ENCODE data around the gene GFI1B.

Gene GFI1B

GRCh38 chr9:132978451-132979131 lies at the start of gene GFI1B:
Gene GFI1B, plus strand, starts transcription at chr9:132978694. Its CDS starts 7,985 bp downstream, at chr9:132986679.
- DNase-seq (ENCODE audit: low read depth): no peak
- peaks cover 68% of the 10 kb centered on the region for H3K27me3 ChIP-seq (replicated peaks; ENCODE audit: control insufficient read depth, insufficient read depth, low read length)
- no peaks in the 10 kb centered on the region for H3K36me3 ChIP-seq (ENCODE audit: control insufficient read depth, insufficient read depth, low read length, severe bottlenecking)
- H3K4me3 ChIP-seq (ENCODE audit: low read length): no peak within 1 kb of the TSS
- H3K9ac ChIP-seq (ENCODE audit: low read length): no peak within 1 kb of the TSS
- peaks cover 9% of the 10 kb centered on the region for H3K4me1 ChIP-seq (ENCODE audit: control insufficient read depth, insufficient read depth, low read length)
- H3K9me3 ChIP-seq (ENCODE audit: control insufficient read depth, low read length): no peaks in the 10 kb centered on the region

DNA sequence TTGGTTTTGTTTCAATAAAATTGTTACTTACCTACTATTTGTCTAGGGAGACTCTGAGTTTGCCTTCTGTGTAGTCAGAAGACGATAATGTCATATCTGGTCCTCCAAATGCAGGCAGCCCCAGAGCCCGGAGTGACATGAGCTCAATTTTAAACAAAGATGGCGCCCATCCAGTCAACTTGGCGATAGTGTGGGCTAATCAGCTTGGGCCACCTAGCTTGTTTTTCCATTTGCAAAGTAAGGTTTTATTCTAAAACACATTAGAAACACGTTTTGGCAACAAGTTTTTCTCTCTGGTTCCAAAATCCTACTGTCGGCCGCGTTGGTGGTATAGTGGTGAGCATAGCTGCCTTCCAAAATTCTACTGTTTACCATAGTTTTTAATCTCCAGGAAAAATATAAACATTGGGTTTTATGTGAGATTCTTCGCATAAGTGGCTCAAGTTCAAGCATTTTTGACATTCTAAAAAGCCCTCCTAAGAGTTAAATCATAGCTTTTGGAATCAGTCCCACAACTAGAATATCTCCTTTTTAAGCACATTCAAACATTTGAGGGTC lies 47.2 kb upstream of the GFI1B start:
- Histone ChIP-seq H3K4me1 (ENCODE audit: control insufficient read depth, insufficient read depth, low read length) (no peaks in the 10 kb centered on the region), H3K36me3 (ENCODE audit: control insufficient read depth, insufficient read depth, low read length, severe bottlenecking) (peaks cover 48% of the 10 kb centered on the region), H3K9ac (ENCODE audit: low read length) (no peak overlapping the region), H3K4me3 (ENCODE audit: low read length) (no peak overlapping the region), H3K9me3 (ENCODE audit: control insufficient read depth, low read length) (no peaks in the 10 kb centered on the region), H3K27me3 (replicated peaks; ENCODE audit: control insufficient read depth, insufficient read depth, low read length) (no peaks in the 10 kb centered on the region)
- DNase-seq (ENCODE audit: low read depth): no peak

GRCh38 chr9:132935026-132935425 lies 43.5 kb upstream of the GFI1B start:
- DNase-seq (ENCODE audit: low read depth): no peak
- Histone ChIP-seq H3K27me3 (replicated peaks; ENCODE audit: control insufficient read depth, insufficient read depth, low read length) (no peaks in the 10 kb centered on the region), H3K4me3 (ENCODE audit: low read length) (no peak overlapping the region), H3K9ac (ENCODE audit: low read length) (no peak overlapping the region), H3K9me3 (ENCODE audit: control insufficient read depth, low read length) (no peaks in the 10 kb centered on the region), H3K4me1 (ENCODE audit: control insufficient read depth, insufficient read depth, low read length) (no peaks in the 10 kb centered on the region), H3K36me3 (ENCODE audit: control insufficient read depth, insufficient read depth, low read length, severe bottlenecking) (peaks cover 19% of the 10 kb centered on the region)

DNA sequence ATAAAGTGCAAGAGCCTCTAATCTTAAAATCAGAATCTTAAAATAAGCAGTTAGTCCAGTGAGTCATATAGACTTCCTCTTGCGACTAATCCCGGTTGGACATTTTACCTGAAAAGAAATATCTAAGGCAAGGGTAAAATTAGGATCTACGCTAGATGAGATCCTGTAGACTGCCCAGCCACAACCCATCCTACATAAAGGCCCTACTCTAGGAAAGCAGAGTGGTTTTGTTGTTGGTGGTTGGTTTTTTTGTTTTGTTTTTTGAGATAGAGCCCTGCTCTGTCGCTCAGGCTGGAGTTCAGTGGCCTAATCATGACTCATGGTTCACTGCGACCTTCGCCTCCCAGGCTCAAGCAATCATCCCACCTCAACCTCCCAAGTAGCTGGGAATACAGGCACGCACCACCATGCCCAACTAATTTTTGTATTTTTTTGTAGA lies 41.0 kb upstream of the GFI1B start:
- Histone ChIP-seq H3K9ac (ENCODE audit: low read length) (no peak overlapping the region), H3K4me3 (ENCODE audit: low read length) (no peak overlapping the region), H3K36me3 (ENCODE audit: control insufficient read depth, insufficient read depth, low read length, severe bottlenecking) (peaks cover 13% of the 10 kb centered on the region), H3K4me1 (ENCODE audit: control insufficient read depth, insufficient read depth, low read length) (peaks cover 4% of the 10 kb centered on the region), H3K9me3 (ENCODE audit: control insufficient read depth, low read length) (no peaks in the 10 kb centered on the region), H3K27me3 (replicated peaks; ENCODE audit: control insufficient read depth, insufficient read depth, low read length) (no peaks in the 10 kb centered on the region)
- peak; percentile 10 for DNase-seq (ENCODE audit: low read depth)

GRCh38 chr9:132939169-132939568 lies 39.3 kb upstream of the GFI1B start:
- DNase-seq (ENCODE audit: low read depth): no peak
- peaks cover 9% of the 10 kb centered on the region for H3K36me3 ChIP-seq (ENCODE audit: control insufficient read depth, insufficient read depth, low read length, severe bottlenecking)
- no peaks in the 10 kb centered on the region for H3K27me3 ChIP-seq (replicated peaks; ENCODE audit: control insufficient read depth, insufficient read depth, low read length)
- no peaks in the 10 kb centered on the region for H3K9me3 ChIP-seq (ENCODE audit: control insufficient read depth, low read length)
- H3K9ac ChIP-seq (ENCODE audit: low read length): no peak overlapping the region
- H3K4me1 ChIP-seq (ENCODE audit: control insufficient read depth, insufficient read depth, low read length): peaks cover 16% of the 10 kb centered on the region
- H3K4me3 ChIP-seq (ENCODE audit: low read length): no peak overlapping the region

DNA sequence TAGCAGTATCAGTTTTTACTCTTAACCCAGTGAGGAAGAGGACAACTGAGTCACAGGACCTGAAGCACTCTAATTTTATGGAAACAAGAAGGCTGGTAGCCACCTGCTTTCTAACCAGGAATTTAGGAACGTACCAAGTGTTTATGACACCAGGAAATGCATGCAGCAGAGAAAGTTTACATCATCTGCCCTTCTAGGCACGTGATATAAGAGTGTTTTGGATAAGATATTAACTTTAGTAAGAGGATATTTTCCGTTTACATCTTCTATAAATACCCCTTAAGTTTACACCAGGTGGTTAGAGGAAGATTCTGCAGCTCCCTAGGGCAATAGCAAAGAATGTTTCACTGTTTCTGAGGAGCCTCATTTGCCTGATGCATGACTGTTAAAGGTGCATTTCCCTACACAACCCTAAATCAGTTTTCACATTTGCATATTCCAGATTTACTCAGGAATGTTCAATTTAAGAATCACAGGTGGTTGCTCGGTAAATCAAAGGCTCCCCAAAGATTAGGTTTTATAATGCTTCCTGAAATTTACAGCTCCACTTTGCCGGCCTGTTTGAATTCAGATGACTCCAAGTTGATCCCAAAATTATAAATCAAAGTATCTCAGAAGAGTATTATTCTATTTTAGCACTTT lies 35.8 kb upstream of the GFI1B start:
- Histone ChIP-seq H3K9ac (ENCODE audit: low read length) (peak overlapping the region; percentile 97), H3K4me1 (ENCODE audit: control insufficient read depth, insufficient read depth, low read length) (peaks cover 20% of the 10 kb centered on the region), H3K4me3 (ENCODE audit: low read length) (peak overlapping the region; percentile 95), H3K27me3 (replicated peaks; ENCODE audit: control insufficient read depth, insufficient read depth, low read length) (no peaks in the 10 kb centered on the region), H3K9me3 (ENCODE audit: control insufficient read depth, low read length) (no peaks in the 10 kb centered on the region), H3K36me3 (ENCODE audit: control insufficient read depth, insufficient read depth, low read length, severe bottlenecking) (no peaks in the 10 kb centered on the region)
- peak; percentile 32 for DNase-seq (ENCODE audit: low read depth)

GRCh38 chr9:132943651-132944293 lies 34.7 kb upstream of the GFI1B start:
- peak overlapping the region; percentile 95 for H3K4me3 ChIP-seq (ENCODE audit: low read length)
- peak overlapping the region; percentile 97 for H3K9ac ChIP-seq (ENCODE audit: low read length)
- DNase-seq (ENCODE audit: low read depth): peak; percentile 27
- no peaks in the 10 kb centered on the region for H3K27me3 ChIP-seq (replicated peaks; ENCODE audit: control insufficient read depth, insufficient read depth, low read length)
- H3K9me3 ChIP-seq (ENCODE audit: control insufficient read depth, low read length): no peaks in the 10 kb centered on the region
- no peaks in the 10 kb centered on the region for H3K36me3 ChIP-seq (ENCODE audit: control insufficient read depth, insufficient read depth, low read length, severe bottlenecking)
- peaks cover 20% of the 10 kb centered on the region for H3K4me1 ChIP-seq (ENCODE audit: control insufficient read depth, insufficient read depth, low read length)

DNA sequence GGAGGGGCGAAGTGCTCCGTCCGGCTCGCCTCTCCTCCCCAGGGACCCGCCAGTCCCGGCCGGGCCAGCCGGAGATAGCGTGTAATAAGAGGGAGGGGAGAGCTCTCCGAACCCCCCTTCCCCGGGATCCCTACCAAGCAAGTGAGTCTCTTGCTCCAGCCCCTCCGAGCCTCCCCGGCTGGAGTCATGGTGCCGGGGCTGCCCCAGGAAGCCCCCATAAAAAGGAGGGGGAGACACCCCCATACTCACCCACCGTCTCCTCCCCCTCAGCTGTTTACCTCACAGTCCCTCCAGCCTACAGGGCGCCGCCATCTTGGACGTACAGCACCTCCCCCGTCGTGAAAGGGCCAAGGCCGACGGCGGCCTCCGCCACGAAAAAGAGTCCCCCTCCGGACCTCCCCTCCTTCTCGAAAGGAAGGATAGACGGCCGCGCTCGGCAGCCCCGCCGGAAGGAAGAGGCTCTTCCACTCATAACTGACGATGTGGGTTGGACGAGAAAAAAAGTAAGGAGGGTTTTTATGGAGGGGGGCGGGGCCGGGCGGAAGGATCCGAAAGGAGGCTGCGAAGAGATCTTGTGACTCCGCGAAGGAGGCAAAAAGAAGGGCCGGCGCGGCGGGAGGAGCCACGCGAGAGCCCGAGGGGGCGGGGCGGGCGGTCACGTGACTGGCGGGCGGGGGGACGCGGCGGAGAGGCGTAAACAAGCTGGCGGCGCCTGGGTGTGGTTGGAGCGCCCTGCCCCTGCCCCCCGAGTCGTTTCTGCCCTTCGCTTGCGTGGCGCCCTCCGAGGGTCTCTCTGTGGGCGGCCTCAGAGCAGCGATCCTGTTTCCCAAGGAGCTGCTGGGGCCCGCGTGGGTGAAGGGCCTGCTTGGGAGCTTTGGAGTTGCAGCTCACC lies 34.0 kb upstream of the GFI1B start, which contains the start of gene TSC1:
TSC1 (minus strand) TSS at position 323 of the 892 bp plus-strand sequence. CDS start 15,744 bp downstream, outside the sequence.
- Histone ChIP-seq H3K9me3 (ENCODE audit: control insufficient read depth, low read length) (no peaks in the 10 kb centered on the region), H3K4me3 (ENCODE audit: low read length) (peak within 1 kb of the TSS; percentile 95), H3K9ac (ENCODE audit: low read length) (peak within 1 kb of the TSS; percentile 97), H3K36me3 (ENCODE audit: control insufficient read depth, insufficient read depth, low read length, severe bottlenecking) (no peaks in the 10 kb centered on the region), H3K27me3 (replicated peaks; ENCODE audit: control insufficient read depth, insufficient read depth, low read length) (peaks cover 4% of the 10 kb centered on the region), H3K4me1 (ENCODE audit: control insufficient read depth, insufficient read depth, low read length) (peaks cover 20% of the 10 kb centered on the region)
- peak; percentile 99 for DNase-seq (ENCODE audit: low read depth)

GRCh38 chr9:132945186-132946130 lies 33.0 kb upstream of the GFI1B start:
- H3K36me3 ChIP-seq (ENCODE audit: control insufficient read depth, insufficient read depth, low read length, severe bottlenecking): no peaks in the 10 kb centered on the region
- no peaks in the 10 kb centered on the region for H3K9me3 ChIP-seq (ENCODE audit: control insufficient read depth, low read length)
- peaks cover 20% of the 10 kb centered on the region for H3K4me1 ChIP-seq (ENCODE audit: control insufficient read depth, insufficient read depth, low read length)
- peaks cover 4% of the 10 kb centered on the region for H3K27me3 ChIP-seq (replicated peaks; ENCODE audit: control insufficient read depth, insufficient read depth, low read length)
- peak overlapping the region; percentile 95 for H3K4me3 ChIP-seq (ENCODE audit: low read length)
- H3K9ac ChIP-seq (ENCODE audit: low read length): peak overlapping the region; percentile 89
- no peak for DNase-seq (ENCODE audit: low read depth)

GRCh38 chr9:132946211-132946610 lies 32.3 kb upstream of the GFI1B start:
- Histone ChIP-seq H3K4me3 (ENCODE audit: low read length) (no peak overlapping the region), H3K4me1 (ENCODE audit: control insufficient read depth, insufficient read depth, low read length) (peaks cover 20% of the 10 kb centered on the region), H3K36me3 (ENCODE audit: control insufficient read depth, insufficient read depth, low read length, severe bottlenecking) (no peaks in the 10 kb centered on the region), H3K27me3 (replicated peaks; ENCODE audit: control insufficient read depth, insufficient read depth, low read length) (peaks cover 4% of the 10 kb centered on the region), H3K9me3 (ENCODE audit: control insufficient read depth, low read length) (no peaks in the 10 kb centered on the region), H3K9ac (ENCODE audit: low read length) (no peak overlapping the region)
- DNase-seq (ENCODE audit: low read depth): no peak
